K562 (cell line): Measurements from ENCODE around the gene DDAH2. TPM values are rescaled to one million over a fixed set of nuclear protein-coding genes. Genes with fewer than 3 reads are reported as not detected.
A peak's percentile ranks its signal among the peaks of the same experiment; 100 is the strongest.

Experiments
- ATAC-seq: fragments of 200-7000 bp; cut with Tn5 transposase; 3 replicates; pipeline ENCODE4 v1.9.1; 2020; ENCODE audit warnings: moderate library complexity
- BruUV-seq: library from RNA; stranded (reverse); fragments of 400-500 nt; replicated peaks from 2 replicates; lab custom pipeline; 2021; lab: Mats Ljungman, UMichigan
- CTCF ChIA-PET: fragments of 300-600 bp; formaldehyde crosslinking; extraction: SDS; loops from one replicate; lab custom pipeline; 2021; ENCODE audit warnings: low intra/inter-chr PET ratio; lab: Yijun Ruan, JAX
- POLR2A ChIA-PET: fragments of 300-600, 350-650 bp; sonication (Branson Sonifier 250); formaldehyde crosslinking; extraction: SDS; loops from one replicate; lab custom pipeline; 2021; ENCODE audit warnings: antibody characterized with exemption, inconsistent platforms; lab: Yijun Ruan, JAX
- DNase-seq, 4 experiments: peaks; one replicate each; pipeline versions ENCODE4 v3.0.0 to v3.0.0-alpha.2; 2011 to 2018; ENCODE audit warnings: low spot score in 3 of 4, mixed read lengths in 3 of 4; ENCODE audit errors: extremely low read depth in 1 of 4
- FAIRE-seq: peaks from 2 replicates; lab custom pipeline; 2011; peaks lifted over from hg19 to GRCh38; lab: Jason Lieb, UNC
- H2AFZ ChIP-seq: 2 replicates; pipeline ENCODE4 v1.6.0; 2011; ENCODE audit warnings: low read depth, low read length, control low read depth, inconsistent platforms
- H3K27ac ChIP-seq: fragments of 200-600 bp; 3 replicates; pipeline ENCODE4 v1.8.0; 2011; ENCODE audit warnings: low read depth, mild to moderate bottlenecking, control low read depth, inconsistent platforms, low read length, moderate library complexity, mixed read lengths; ENCODE audit errors: extremely low read depth
- H3K27me3 ChIP-seq, 2 experiments: fragments of 300-600 bp in 1 of 2; 2 replicates in 1 of 2; 3 replicates in 1 of 2; pipeline versions ENCODE4 v1.6.0 to v1.8.0; 2011; ENCODE audit warnings: inconsistent platforms in 2 of 2, low read length in 2 of 2, mild to moderate bottlenecking in 1 of 2, mixed read lengths in 1 of 2, moderate library complexity in 1 of 2; ENCODE audit not compliant: control insufficient read depth in 2 of 2, insufficient read depth in 2 of 2
- H3K36me3 ChIP-seq: fragments of 300-600 bp; 3 replicates; pipeline ENCODE4 v1.8.0; 2011; ENCODE audit warnings: mild to moderate bottlenecking, low read length, inconsistent platforms; ENCODE audit not compliant: control insufficient read depth, insufficient read depth
- H3K4me1 ChIP-seq, 2 experiments: fragments of 200-600 bp in 1 of 2; replicated peaks in 1 of 2; 2 replicates in 1 of 2; 3 replicates in 1 of 2; pipeline versions ENCODE4 v1.5.1 to v1.8.0; 2011; ENCODE audit warnings: inconsistent platforms in 2 of 2, low read length in 2 of 2, mild to moderate bottlenecking in 1 of 2, mixed read lengths in 1 of 2, moderate library complexity in 1 of 2; ENCODE audit not compliant: control insufficient read depth in 2 of 2, insufficient read depth in 2 of 2
- H3K4me2 ChIP-seq: 2 replicates; pipeline ENCODE4 v1.6.1; 2011; ENCODE audit warnings: low read length, control low read depth, inconsistent platforms, mixed read lengths; ENCODE audit not compliant: insufficient read depth
- H3K4me3 ChIP-seq: fragments of 200-600 bp; sonication (generic), shearing (Covaris generic); 2 replicates; pipeline ENCODE4 v1.5.1; 2016; ENCODE audit warnings: control low read depth, inconsistent platforms
- H3K79me2 ChIP-seq: fragments of 200-600 bp; 3 replicates; pipeline ENCODE4 v1.8.0; 2011; ENCODE audit warnings: low read length, inconsistent platforms; ENCODE audit not compliant: control insufficient read depth, insufficient read depth
- H3K9ac ChIP-seq, 2 experiments: 2 replicates each; pipeline versions ENCODE4 v1.6.0 to v1.6.1; 2011; ENCODE audit warnings: low read depth in 2 of 2, low read length in 2 of 2, control low read depth in 1 of 2, inconsistent platforms in 1 of 2, mild to moderate bottlenecking in 1 of 2, mixed read lengths in 1 of 2; ENCODE audit not compliant: insufficient read depth in 1 of 2
- H3K9me1 ChIP-seq: one replicate; pipeline ENCODE4 v1.6.0; 2011; ENCODE audit warnings: inconsistent platforms, mild to moderate bottlenecking, low read length, moderate library complexity; ENCODE audit not compliant: control insufficient read depth, insufficient read depth
- H3K9me3 ChIP-seq: replicated peaks from 2 replicates; pipeline ENCODE4 v1.5.1; 2011; ENCODE audit warnings: low read depth, low read length, inconsistent platforms; ENCODE audit not compliant: control insufficient read depth, insufficient read depth
- H4K20me1 ChIP-seq: replicated peaks from 2 replicates; pipeline ENCODE4 v1.6.1; 2011; ENCODE audit warnings: low read length, inconsistent platforms, mixed read lengths; ENCODE audit not compliant: control insufficient read depth, insufficient read depth
- FIP1L1 ChIP-seq: fragments of 200-400 bp; formaldehyde crosslinking; IDR thresholded peaks from 2 replicates; pipeline ENCODE4 v1.6.1; 2018; ENCODE audit warnings: mild to moderate bottlenecking, low read depth, low read length; ENCODE audit not compliant: poor library complexity, severe bottlenecking
- FOS ChIP-seq: IDR thresholded peaks from 3 replicates; pipeline ENCODE4 v1.6.1; 2011; ENCODE audit not compliant: insufficient read length; ENCODE audit errors: extremely low read depth
- KAT8 ChIP-seq: fragments of 450-650 bp; IDR thresholded peaks from 2 replicates; pipeline ENCODE4 v1.6.1; 2016; ENCODE audit warnings: low read depth, mild to moderate bottlenecking
- NR1H2 ChIP-seq: sonication (generic); formaldehyde crosslinking; IDR thresholded peaks from 2 replicates; pipeline ENCODE4 v1.4.0; 2020; ENCODE audit warnings: mild to moderate bottlenecking, missing genetic modification reagents
- SAFB ChIP-seq: fragments of 200-400 bp; formaldehyde crosslinking; IDR thresholded peaks from 2 replicates; pipeline ENCODE4 v1.6.1; 2017; ENCODE audit warnings: low read depth, low read length, borderline replicate concordance
- SPI1 ChIP-seq: IDR thresholded peaks from 2 replicates; pipeline ENCODE4 v1.6.1; 2011; ENCODE audit warnings: low read depth, low read length, control low read depth, borderline replicate concordance
- STAG1 ChIP-seq: sonication (generic); formaldehyde crosslinking; IDR thresholded peaks from 2 replicates; pipeline ENCODE4 v1.5.0; 2020; ENCODE audit warnings: missing genetic modification reagents, borderline replicate concordance
- ZFP30 ChIP-seq: fragments of 250-450 bp; sonication (Bioruptor Pico); IDR thresholded peaks from 2 replicates; pipeline ENCODE4 v1.8.0; 2022; ENCODE audit warnings: moderate library complexity, mild to moderate bottlenecking, inconsistent platforms, borderline replicate concordance
- ZNF75A ChIP-seq: fragments of 450-650 bp; formaldehyde crosslinking; IDR thresholded peaks from 2 replicates; pipeline ENCODE4 v1.4.0; 2020; ENCODE audit warnings: mild to moderate bottlenecking
- ZNF785 ChIP-seq: fragments of 250-450 bp; sonication (Bioruptor Pico); IDR thresholded peaks from 2 replicates; pipeline ENCODE4 v1.4.0; 2020; ENCODE audit warnings: mild to moderate bottlenecking
- WGBS: fragments of 100-300 bp; shearing (Covaris generic); methylation state at CpG from one replicate; pipeline ENCODE4 v1.1.6; 2016; ENCODE audit warnings: low coverage, mixed read lengths; ENCODE audit not compliant: insufficient coverage; ENCODE audit errors: missing lambda C conversion rate; 5-methylcytosine and 5-hydroxymethylcytosine counted together
- in situ Hi-C: fragments of 300-500 bp; cut with MboI; formaldehyde crosslinking; loops from 4 replicates; pipeline ENCODE4 v1.15.0; 2018; ENCODE audit warnings: inconsistent platforms, mixed read lengths
- intact Hi-C: fragments of 100-400 bp; cut with micrococcal nuclease; formaldehyde crosslinking; loops from 2 replicates; pipeline ENCODE4 v1.14.2; 2022
- polyA plus RNA-seq, 8 experiments: library from polyadenylated mRNA; depleted of rRNA in 4 of 8; stranded (reverse) in 5 of 8; unstranded in 3 of 8; fragments of >200 nt; fragmentation: Nextera tagmentation in 2 of 8; fragmentation: Illumina TruSeq in 1 of 8; extraction: Ambion mirVana in 2 of 8; extraction: Trizol in 1 of 8; gene quantifications; 2 replicates each; pipeline versions ENCODE4 v1.2.1 to v1.2.3, GENCODE V29; 2011 to 2014; ENCODE audit warnings: inconsistent platforms in 1 of 8, missing spikeins in 1 of 8
- total RNA-seq, 7 experiments: library from RNA; depleted of rRNA in 6 of 7; stranded (reverse); fragments of >200 nt in 6 of 7; fragmentation: Illumina TruSeq in 2 of 7; extraction: Trizol in 2 of 7; gene quantifications; 2 replicates each; pipeline versions ENCODE4 v1.2.1 to v1.2.3, GENCODE V29; 2011 to 2021; ENCODE audit warnings: low replicate concordance in 1 of 7
- TF ChIP-seq, protein P1 (sequence below): fragments of 250-450 bp; sonication (Bioruptor Pico); IDR thresholded peaks from 2 replicates; pipeline ENCODE4 v1.5.0; 2021
- TF ChIP-seq, protein P2 (sequence below): fragments of 450-650 bp; formaldehyde crosslinking; IDR thresholded peaks from 2 replicates; pipeline ENCODE4 v1.4.0; 2020; ENCODE audit warnings: mild to moderate bottlenecking, mixed read lengths
- TF ChIP-seq, protein P3 (sequence below): IDR thresholded peaks from 2 replicates; pipeline ENCODE4 v1.6.1; 2012; ENCODE audit warnings: low read depth, low read length, improper control_type of control experiment, borderline replicate concordance

Gene DDAH2
- total and polyA plus RNA-seq, 9 of the 15 experiments (the other 6 are each of a cell fraction or from before 2014, with no cell fraction given) = 1.8 to 45.4 (median 21.4) TPM

DNA sequence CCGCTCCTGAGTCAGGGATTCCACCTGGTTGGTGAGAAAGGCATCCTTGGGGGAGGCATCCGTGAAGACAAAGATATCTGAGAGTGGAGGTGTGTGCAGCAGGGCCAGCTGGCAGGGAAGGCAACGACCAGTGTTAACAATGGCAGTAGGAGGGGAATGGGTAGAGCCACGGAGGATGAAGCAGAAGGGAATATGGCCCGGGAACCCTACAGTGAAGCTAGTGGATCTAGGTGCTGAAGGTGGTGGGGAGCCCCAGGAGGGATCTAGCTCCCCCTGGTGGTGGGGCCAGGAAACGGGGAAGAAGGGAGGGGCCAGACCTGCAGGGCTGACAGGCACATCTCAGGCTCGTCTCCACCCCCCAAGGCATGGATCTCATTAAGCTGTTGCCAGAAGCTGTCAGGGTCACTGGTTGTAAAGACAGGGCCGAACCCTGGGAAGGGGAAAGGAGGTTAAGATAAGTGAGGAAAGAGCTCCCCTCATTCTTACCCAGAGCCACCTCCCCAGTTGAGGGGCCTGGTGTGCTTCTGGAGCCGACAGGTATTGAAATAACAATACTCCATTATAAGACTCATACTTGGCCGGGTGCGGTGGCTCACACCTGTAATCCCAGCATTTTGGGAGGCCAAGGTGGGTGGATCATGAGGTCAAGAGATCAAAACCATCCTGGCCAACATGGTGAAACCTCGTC, 40.7 kb upstream of the DDAH2 start (continued):
- peak; percentile 85 for TF ChIP-seq STAG1 (CRISPR knock-in tag)
- TF ChIP-seq ZNF785 (CRISPR knock-in tag) = no peak
- peak; percentile 42; the same call in 1 of the 2 replicates for TF ChIP-seq SPI1
- no peak for TF ChIP-seq FIP1L1
- TF ChIP-seq, all 486 proteins: peak for 178

DNA sequence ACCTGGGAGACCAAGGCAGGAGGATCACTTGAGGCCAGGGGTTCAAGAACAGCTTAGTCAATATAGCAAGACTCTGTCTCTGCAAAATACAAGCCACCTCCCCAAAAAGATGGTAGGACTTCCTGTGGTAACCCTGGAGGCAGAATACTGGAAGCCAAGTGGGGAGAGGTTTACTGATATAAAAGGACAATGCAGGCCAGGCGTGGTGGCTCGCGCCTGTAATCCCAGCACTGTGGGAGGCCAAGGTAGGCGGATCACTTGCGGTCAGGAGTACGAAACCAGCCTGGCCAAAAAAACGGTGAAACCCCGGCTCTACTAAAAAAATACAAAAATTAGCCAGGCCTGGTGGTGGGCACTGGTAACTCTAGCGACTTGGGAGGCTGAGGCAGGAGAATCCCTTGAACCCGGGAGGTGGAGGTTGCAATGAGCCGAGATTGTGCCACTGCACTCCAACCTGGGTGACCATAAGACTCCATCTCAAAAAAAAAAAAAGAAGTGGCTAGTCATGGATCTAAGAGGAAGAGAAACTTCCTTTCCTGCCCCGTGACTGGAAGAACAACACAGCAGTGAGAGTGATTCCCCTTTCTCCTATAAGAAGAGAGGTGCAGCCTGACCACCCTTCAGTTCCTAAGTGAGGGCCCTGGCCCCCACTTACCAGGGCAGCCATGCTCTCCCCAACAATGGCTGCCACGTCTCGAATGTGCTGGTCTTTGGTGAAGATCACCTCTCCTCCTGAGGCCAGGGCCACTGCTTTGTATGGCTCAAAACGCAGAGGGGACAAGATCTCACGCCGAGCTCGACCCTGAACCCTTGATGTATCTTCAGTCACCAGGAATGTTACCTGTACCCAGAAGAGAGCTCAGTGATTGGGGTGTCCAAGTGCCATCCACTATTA, 39.5 kb upstream of the DDAH2 start:
- peaks cover 8% of the 10 kb centered on the region; the same call in 2 of the 3 replicates for H3K36me3 ChIP-seq
- BruUV-seq = no TSS peak
- peak overlapping the region in 1 of 2 experiments; percentile 67; a peak in 1 of 4 replicates for H3K9ac ChIP-seq
- ATAC-seq = no peak
- POLR2A ChIA-PET = interaction anchor here (0.6 to 5.9 kb wide), 19 partner anchors 9 to 116 kb away, joined by 3 to 75 read pairs (median 6); partner anchors contain the start of genes BAG6, GPANK1, HSPA1B and MSH5
- H3K27me3 ChIP-seq = no peaks in the 10 kb centered on the region
- no peak overlapping the region for H3K27ac ChIP-seq
- no peaks in the 10 kb centered on the region for H3K9me3 ChIP-seq
- H2AFZ ChIP-seq = peak overlapping the region; percentile 73
- H3K4me2 ChIP-seq = no peak overlapping the region; the same call in 1 of the 2 replicates
- no peak for DNase-seq
- in situ Hi-C loops (loop anchor here (5.0 kb wide), 1 partner anchor 81 kb away; no protein-coding TSS in a partner anchor), intact Hi-C loops (loop anchor here (1.0 kb wide), 2 partner anchors 39 to 88 kb away; partner anchors contain the start of gene DDAH2)
- H3K79me2 ChIP-seq = no peaks in the 10 kb centered on the region
- WGBS = 72% methylated on average over 18 of the region's 18 CpGs
- CTCF ChIA-PET = interaction anchor here (1.2 to 2.9 kb wide), 3 partner anchors 39 to 88 kb away, joined by 3 to 35 read pairs (median 18); partner anchors contain the start of genes DDAH2 and LY6G5C
- H4K20me1 ChIP-seq = no peaks in the 10 kb centered on the region
- no peak for FAIRE-seq
- no peak overlapping the region for H3K4me3 ChIP-seq
- H3K4me1 ChIP-seq = peaks cover 21 to 65% of the 10 kb centered on the region in 2 experiments; a peak in 4 of 5 replicates
- H3K9me1 ChIP-seq = peaks cover 4% of the 10 kb centered on the region
- TF ChIP-seq, protein P1, sequence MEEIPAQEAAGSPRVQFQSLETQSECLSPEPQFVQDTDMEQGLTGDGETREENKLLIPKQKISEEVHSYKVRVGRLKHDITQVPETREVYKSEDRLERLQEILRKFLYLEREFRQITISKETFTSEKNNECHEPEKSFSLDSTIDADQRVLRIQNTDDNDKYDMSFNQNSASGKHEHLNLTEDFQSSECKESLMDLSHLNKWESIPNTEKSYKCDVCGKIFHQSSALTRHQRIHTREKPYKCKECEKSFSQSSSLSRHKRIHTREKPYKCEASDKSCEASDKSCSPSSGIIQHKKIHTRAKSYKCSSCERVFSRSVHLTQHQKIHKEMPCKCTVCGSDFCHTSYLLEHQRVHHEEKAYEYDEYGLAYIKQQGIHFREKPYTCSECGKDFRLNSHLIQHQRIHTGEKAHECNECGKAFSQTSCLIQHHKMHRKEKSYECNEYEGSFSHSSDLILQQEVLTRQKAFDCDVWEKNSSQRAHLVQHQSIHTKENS (CRISPR knock-in tag) = no peak
- TF ChIP-seq NR1H2 (CRISPR knock-in tag) (no peak; the same call in 1 of the 2 replicates), FOS (no peak), KAT8 (no peak), SAFB (no peak), ZFP30 (CRISPR knock-in tag) (no peak), ZNF75A (no peak)
- TF ChIP-seq, protein P2, sequence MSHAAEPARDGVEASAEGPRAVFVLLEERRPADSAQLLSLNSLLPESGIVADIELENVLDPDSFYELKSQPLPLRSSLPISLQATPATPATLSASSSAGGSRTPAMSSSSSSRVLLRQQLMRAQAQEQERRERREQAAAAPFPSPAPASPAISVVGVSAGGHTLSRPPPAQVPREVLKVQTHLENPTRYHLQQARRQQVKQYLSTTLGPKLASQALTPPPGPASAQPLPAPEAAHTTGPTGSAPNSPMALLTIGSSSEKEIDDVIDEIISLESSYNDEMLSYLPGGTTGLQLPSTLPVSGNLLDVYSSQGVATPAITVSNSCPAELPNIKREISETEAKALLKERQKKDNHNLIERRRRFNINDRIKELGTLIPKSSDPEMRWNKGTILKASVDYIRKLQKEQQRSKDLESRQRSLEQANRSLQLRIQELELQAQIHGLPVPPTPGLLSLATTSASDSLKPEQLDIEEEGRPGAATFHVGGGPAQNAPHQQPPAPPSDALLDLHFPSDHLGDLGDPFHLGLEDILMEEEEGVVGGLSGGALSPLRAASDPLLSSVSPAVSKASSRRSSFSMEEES (CRISPR knock-in tag) = no peak
- TF ChIP-seq, protein P3, sequence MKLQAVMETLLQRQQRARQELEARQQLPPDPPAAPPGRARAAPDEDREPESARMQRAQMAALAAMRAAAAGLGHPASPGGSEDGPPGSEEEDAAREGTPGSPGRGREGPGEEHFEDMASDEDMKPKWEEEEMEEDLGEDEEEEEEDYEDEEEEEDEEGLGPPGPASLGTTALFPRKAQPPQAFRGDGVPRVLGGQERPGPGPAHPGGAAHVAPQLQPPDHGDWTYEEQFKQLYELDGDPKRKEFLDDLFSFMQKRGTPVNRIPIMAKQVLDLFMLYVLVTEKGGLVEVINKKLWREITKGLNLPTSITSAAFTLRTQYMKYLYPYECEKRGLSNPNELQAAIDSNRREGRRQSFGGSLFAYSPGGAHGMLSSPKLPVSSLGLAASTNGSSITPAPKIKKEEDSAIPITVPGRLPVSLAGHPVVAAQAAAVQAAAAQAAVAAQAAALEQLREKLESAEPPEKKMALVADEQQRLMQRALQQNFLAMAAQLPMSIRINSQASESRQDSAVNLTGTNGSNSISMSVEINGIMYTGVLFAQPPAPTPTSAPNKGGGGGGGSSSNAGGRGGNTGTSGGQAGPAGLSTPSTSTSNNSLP = no peak
